ENCODE results near the gene CXCR5. TPM values are rescaled to one million over a fixed set of nuclear protein-coding genes. Genes with fewer than 3 reads are reported as not detected.

The CXCR5 gene
- total and polyA plus RNA-seq, 2 of the 4 experiments (the other 2 are of a cell fraction), result not detected

DNA sequence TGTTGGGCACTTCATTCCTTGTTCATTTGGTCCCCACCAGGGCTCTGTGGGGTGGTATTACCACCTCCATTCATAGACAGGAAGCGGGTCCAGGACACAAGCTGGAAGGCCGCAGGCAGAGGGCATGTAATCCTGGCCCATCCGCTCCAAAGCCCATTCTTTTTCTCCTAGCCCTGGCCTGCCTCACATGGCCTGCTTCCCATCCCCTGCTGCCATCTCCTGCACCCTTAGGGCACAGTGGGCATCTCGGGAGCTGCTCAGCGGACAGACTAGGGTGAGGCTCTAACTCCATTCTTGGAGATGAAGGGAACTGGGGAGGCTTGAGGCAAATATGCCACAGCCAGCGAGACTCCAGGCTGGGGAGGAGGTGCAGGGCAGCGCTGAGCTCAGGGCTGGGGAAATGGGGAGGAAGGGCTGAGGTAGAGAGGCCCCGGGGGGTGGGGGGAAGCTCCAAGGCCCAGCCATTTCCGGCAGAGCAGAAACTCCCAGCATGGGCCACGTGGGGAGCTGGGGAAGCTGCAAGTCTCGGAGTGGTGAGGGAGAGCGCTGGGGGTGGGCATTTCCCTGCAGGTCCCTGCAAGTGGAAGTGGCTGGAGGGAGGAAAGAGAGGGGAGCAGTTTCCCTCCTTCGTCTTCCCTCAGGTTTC lies 56.4 kb downstream of the CXCR5 start:
- no CpG with 5 or more reads among the region's 13 CpGs for WGBS, 2 experiments (ENCODE audit: extremely low coverage in 2 of 2, insufficient read length in 1 of 2)
- no peak overlapping the region for H3K4me2 ChIP-seq (ENCODE audit: low read depth, low read length)
- H3K14ac ChIP-seq (replicated peaks; ENCODE audit: low read depth, low read length), result peak overlapping the region; percentile 68; the same call in 1 of the 2 replicates
- CTCF ChIA-PET, result no interaction called here
- no peaks in the 10 kb centered on the region for H3K36me3 ChIP-seq (ENCODE audit: control insufficient read depth, insufficient read depth, low read length)
- H3K9ac ChIP-seq (ENCODE audit: low read depth, low read length), result no peak overlapping the region
- no peaks in the 10 kb centered on the region for H3K79me1 ChIP-seq (ENCODE audit: low read depth in 1 of 2, low read length in 2 of 2)
- H3K27ac ChIP-seq (ENCODE audit: insufficient read depth, low read length), result no peak overlapping the region
- peak overlapping the region; percentile 5; the same call in 1 of the 2 replicates for H2BK120ac ChIP-seq (ENCODE audit: low read depth, low read length)
- H4K91ac ChIP-seq (ENCODE audit: insufficient read depth, low read depth, low read length), result peak overlapping the region; percentile 49; the same call in 1 of the 2 replicates
- DNase-seq (no peak), ATAC-seq (ENCODE audit: low read depth) (peak; percentile 70)
- H2BK20ac ChIP-seq (ENCODE audit: low read depth, low read length), result no peak overlapping the region
- peaks cover 7% of the 10 kb centered on the region for H3K9me1 ChIP-seq (ENCODE audit: insufficient read depth, low read length)
- H3K27me3 ChIP-seq (ENCODE audit: control insufficient read depth, insufficient read depth, low read length), result peaks cover 2% of the 10 kb centered on the region
- H4K8ac ChIP-seq (ENCODE audit: low read depth in 2 of 2, low read length in 2 of 2), result peak overlapping the region; percentile 52 to 63; a peak in 1 of 4 replicates
- H3K18ac ChIP-seq (ENCODE audit: low read depth, low read length), result no peak overlapping the region
- dilution Hi-C loops (cut with HindIII; ENCODE audit: low sequenced_read_pairs, unreplicated experiment), result no loop called here
- H2AFZ ChIP-seq (replicated peaks; ENCODE audit: low read length, poor library complexity), result peak overlapping the region; percentile 78
- no peak overlapping the region for H3K4me3 ChIP-seq (ENCODE audit: insufficient read depth, low read depth, low read length)
- H3K9me3 ChIP-seq (ENCODE audit: control insufficient read depth, insufficient read depth, low read length), result no peaks in the 10 kb centered on the region
- TF ChIP-seq, protein P1, sequence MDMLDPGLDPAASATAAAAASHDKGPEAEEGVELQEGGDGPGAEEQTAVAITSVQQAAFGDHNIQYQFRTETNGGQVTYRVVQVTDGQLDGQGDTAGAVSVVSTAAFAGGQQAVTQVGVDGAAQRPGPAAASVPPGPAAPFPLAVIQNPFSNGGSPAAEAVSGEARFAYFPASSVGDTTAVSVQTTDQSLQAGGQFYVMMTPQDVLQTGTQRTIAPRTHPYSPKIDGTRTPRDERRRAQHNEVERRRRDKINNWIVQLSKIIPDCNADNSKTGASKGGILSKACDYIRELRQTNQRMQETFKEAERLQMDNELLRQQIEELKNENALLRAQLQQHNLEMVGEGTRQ (IDR thresholded peaks at IDR 0.05; ENCODE audit: low read depth, low read length), result peak; percentile 34; the same call in 1 of the 2 replicates
- TF ChIP-seq CEBPB (IDR thresholded peaks at IDR 0.05; ENCODE audit: low read depth, low read length) (no peak), POLR2A (IDR thresholded peaks at IDR 0.05; ENCODE audit: low read depth, low read length) (no peak), NFE2L2 (IDR thresholded peaks at IDR 0.05; ENCODE audit: low read depth, low read length) (no peak)
- TF ChIP-seq, protein P2, sequence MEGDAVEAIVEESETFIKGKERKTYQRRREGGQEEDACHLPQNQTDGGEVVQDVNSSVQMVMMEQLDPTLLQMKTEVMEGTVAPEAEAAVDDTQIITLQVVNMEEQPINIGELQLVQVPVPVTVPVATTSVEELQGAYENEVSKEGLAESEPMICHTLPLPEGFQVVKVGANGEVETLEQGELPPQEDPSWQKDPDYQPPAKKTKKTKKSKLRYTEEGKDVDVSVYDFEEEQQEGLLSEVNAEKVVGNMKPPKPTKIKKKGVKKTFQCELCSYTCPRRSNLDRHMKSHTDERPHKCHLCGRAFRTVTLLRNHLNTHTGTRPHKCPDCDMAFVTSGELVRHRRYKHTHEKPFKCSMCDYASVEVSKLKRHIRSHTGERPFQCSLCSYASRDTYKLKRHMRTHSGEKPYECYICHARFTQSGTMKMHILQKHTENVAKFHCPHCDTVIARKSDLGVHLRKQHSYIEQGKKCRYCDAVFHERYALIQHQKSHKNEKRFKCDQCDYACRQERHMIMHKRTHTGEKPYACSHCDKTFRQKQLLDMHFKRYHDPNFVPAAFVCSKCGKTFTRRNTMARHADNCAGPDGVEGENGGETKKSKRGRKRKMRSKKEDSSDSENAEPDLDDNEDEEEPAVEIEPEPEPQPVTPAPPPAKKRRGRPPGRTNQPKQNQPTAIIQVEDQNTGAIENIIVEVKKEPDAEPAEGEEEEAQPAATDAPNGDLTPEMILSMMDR (conservative IDR thresholded peaks at IDR 0.05; ENCODE audit: low read depth, low read length), result no peak
- peak overlapping the region; percentile 24; the same call in 1 of the 2 replicates for H2AK5ac ChIP-seq (ENCODE audit: low read depth, low read length)
- no peak overlapping the region for H2AK9ac ChIP-seq (replicated peaks; ENCODE audit: low read depth, low read length, poor library complexity)
- no peak overlapping the region for H2BK15ac ChIP-seq (ENCODE audit: low read depth, low read length)
- H2BK5ac ChIP-seq (ENCODE audit: low read depth, low read length, poor library complexity, severe bottlenecking), result no peak overlapping the region
- in situ Hi-C loops (cut with MboI; ENCODE audit: low sequenced_read_pairs), result loop anchor here (5.0 kb wide), 1 partner anchor 38 kb away; no protein-coding TSS in a partner anchor
- H4K20me1 ChIP-seq (ENCODE audit: insufficient read depth, low read length), result peaks cover 4% of the 10 kb centered on the region; the same call in 1 of the 2 replicates
- no peak overlapping the region for H4K5ac ChIP-seq (ENCODE audit: low read depth, low read length)
- no peak overlapping the region for H3K23ac ChIP-seq (ENCODE audit: low read depth, low read length)
- intact Hi-C loops (cut with micrococcal nuclease), result no loop called here
- peaks cover 4% of the 10 kb centered on the region; the same call in 1 of the 2 replicates for H3K4me1 ChIP-seq (ENCODE audit: control insufficient read depth, insufficient read depth, low read length)
- no TSS peak for BruUV-seq (replicated peaks)
- POLR2A ChIA-PET (ENCODE audit: unreplicated experiment), result no interaction called here
- no peak overlapping the region for H3K56ac ChIP-seq (ENCODE audit: extremely low read depth, insufficient read depth, low read length)
- peak overlapping the region; percentile 22; the same call in 1 of the 2 replicates for H3K4ac ChIP-seq (ENCODE audit: low read depth, low read length)
